Panc1 (cell line): ENCODE measurements around the gene AOAH. TPM values are rescaled to one million over a fixed set of nuclear protein-coding genes. Genes with fewer than 3 reads are reported as not detected.

Source experiments
- ATAC-seq: fragments of 200-7000 bp; cut with Tn5 transposase; 2 replicates; pipeline ENCODE4 v1.9.1; 2020; ENCODE audit warnings: mild to moderate bottlenecking, moderate library complexity
- BruUV-seq: library from RNA; stranded (reverse); fragments of 400-500 nt; replicated peaks from 2 replicates; lab custom pipeline; 2021; lab: Mats Ljungman, UMichigan
- CTCF ChIA-PET: fragments of 300-600 bp; sonication (Branson Sonifier 250); formaldehyde crosslinking; loops from one replicate; lab custom pipeline; 2022; ENCODE audit warnings: antibody characterized with exemption; lab: Charles Lee
- POLR2A ChIA-PET: fragments of 300-600 bp; sonication (Branson Sonifier 250); formaldehyde crosslinking; loops from one replicate; lab custom pipeline; 2022; ENCODE audit warnings: antibody characterized with exemption; lab: Charles Lee
- DNase-seq: peaks from one replicate; pipeline ENCODE4 v3.0.0-alpha.2; 2010; ENCODE audit warnings: low read depth, low spot score
- H3K27ac ChIP-seq: 2 replicates; pipeline ENCODE4 v1.5.1; 2011; ENCODE audit warnings: mild to moderate bottlenecking, low read length, inconsistent platforms
- H3K27me3 ChIP-seq: fragments of 200-500 bp; sonication (Bioruptor generic); 2 replicates; pipeline ENCODE4 v1.6.0; 2014; ENCODE audit warnings: low read length, inconsistent platforms; ENCODE audit not compliant: control insufficient read depth, insufficient read depth
- H3K36me3 ChIP-seq: fragments of 200-500 bp; sonication (Bioruptor generic); 2 replicates; pipeline ENCODE4 v1.5.1; 2014; ENCODE audit warnings: inconsistent platforms, mild to moderate bottlenecking, low read length, moderate library complexity; ENCODE audit not compliant: control insufficient read depth, insufficient read depth
- H3K4me1 ChIP-seq: 2 replicates; pipeline ENCODE4 v1.5.1; 2011; ENCODE audit warnings: inconsistent platforms, mild to moderate bottlenecking, low read length, moderate library complexity; ENCODE audit not compliant: control insufficient read depth, insufficient read depth
- H3K4me3 ChIP-seq, 2 experiments: 2 replicates each; pipeline ENCODE4 v1.5.1; 2011 to 2012; ENCODE audit warnings: low read depth in 2 of 2, low read length in 2 of 2, mild to moderate bottlenecking in 2 of 2, inconsistent platforms in 1 of 2, moderate library complexity in 1 of 2
- H3K9me3 ChIP-seq: fragments of 200-500 bp; sonication (Bioruptor generic); 2 replicates; pipeline ENCODE4 v1.5.1; 2014; ENCODE audit warnings: low read depth, mild to moderate bottlenecking, inconsistent platforms, low read length, moderate library complexity; ENCODE audit not compliant: control insufficient read depth, insufficient read depth
- CTCF ChIP-seq: fragments of 450-650 bp; IDR thresholded peaks from 2 replicates; pipeline ENCODE4 v1.5.1; 2017; ENCODE audit warnings: mild to moderate bottlenecking
- POLR2AphosphoS5 ChIP-seq: IDR thresholded peaks from 2 replicates; pipeline ENCODE4 v1.6.1; 2012; ENCODE audit warnings: mild to moderate bottlenecking, low read depth, low read length, moderate library complexity
- REST ChIP-seq, 2 experiments: IDR thresholded peaks; 2 replicates each; pipeline ENCODE4 v1.6.1; 2011 to 2012; ENCODE audit warnings: low read depth in 2 of 2, control low read depth in 1 of 2, low read length in 1 of 2, mild to moderate bottlenecking in 1 of 2, moderate library complexity in 1 of 2; ENCODE audit not compliant: insufficient read depth in 1 of 2
- SIN3A ChIP-seq: IDR thresholded peaks from 2 replicates; pipeline ENCODE4 v1.6.1; 2012; ENCODE audit warnings: low read depth, mild to moderate bottlenecking, low read length, moderate library complexity, borderline replicate concordance; ENCODE audit not compliant: insufficient read depth
- TCF7L2 ChIP-seq: IDR thresholded peaks from 2 replicates; pipeline ENCODE4 v1.6.1; 2011; ENCODE audit warnings: mild to moderate bottlenecking, low read depth, low read length, inconsistent platforms
- in situ Hi-C: cut with HindIII; loops from 2 replicates; pipeline ENCODE4 v1.10.0; 2016; ENCODE audit warnings: low sequenced_read_pairs, low pct_unique_long_range_greater_than_20kb
- intact Hi-C: fragments of 100-400 bp; cut with micrococcal nuclease; formaldehyde crosslinking; loops from one replicate; pipeline ENCODE4 v1.10.0; 2022; ENCODE audit not compliant: unreplicated experiment
- total RNA-seq: library from RNA; stranded (reverse); gene quantifications from one replicate; pipeline ENCODE4 v1.2.1, GENCODE V29; 2021; ENCODE audit not compliant: unreplicated experiment

The AOAH gene
- total RNA-seq, 1 experiment from 2014 or later = 0.31 TPM

GRCh38 chr7:36766451-36766850, 42.2 kb upstream of the AOAH start:
- H3K27ac ChIP-seq = no peak overlapping the region
- no peaks in the 10 kb centered on the region for H3K36me3 ChIP-seq
- H3K4me1 ChIP-seq = no peaks in the 10 kb centered on the region
- TF ChIP-seq POLR2AphosphoS5 = no peak
- no peak for TF ChIP-seq SIN3A
- no peak for TF ChIP-seq REST (IDR thresholded peaks at IDR 0.05; ENCODE audit: insufficient read depth in 1 of 2, low read depth in 2 of 2, low read length in 1 of 2)
- no peak for TF ChIP-seq CTCF
- no peak for TF ChIP-seq TCF7L2
- intact Hi-C loops (no loop called here), in situ Hi-C loops (no loop called here)
- ATAC-seq (no peak), DNase-seq (no peak)
- H3K4me3 ChIP-seq = no peak overlapping the region
- ChIA-PET CTCF (no interaction called here), POLR2A (no interaction called here)
- H3K9me3 ChIP-seq = no peaks in the 10 kb centered on the region; the same call in 1 of the 2 replicates
- no peaks in the 10 kb centered on the region for H3K27me3 ChIP-seq
- no TSS peak for BruUV-seq

- H3K4me1 ChIP-seq = no peaks in the 10 kb centered on the region
- in situ Hi-C loops = no loop called here
- no TSS peak for BruUV-seq
- H3K27me3 ChIP-seq = no peaks in the 10 kb centered on the region
- H3K36me3 ChIP-seq = no peaks in the 10 kb centered on the region
- no peak for TF ChIP-seq REST (IDR thresholded peaks at IDR 0.05; ENCODE audit: insufficient read depth in 1 of 2, low read depth in 2 of 2, low read length in 1 of 2)
- TF ChIP-seq SIN3A = no peak
- no peak for TF ChIP-seq POLR2AphosphoS5
- no peak for TF ChIP-seq TCF7L2
- TF ChIP-seq CTCF = no peak
- ChIA-PET CTCF (no interaction called here), POLR2A (interaction anchor here (0.6 to 0.7 kb wide), 2 partner anchors 37 to 60 kb away, joined by 3 to 9 read pairs; no protein-coding TSS in a partner anchor)
- no peak for DNase-seq
- H3K4me3 ChIP-seq = no peak overlapping the region
- 0 out of 2 replicates have a peak, but pooled peaks have one; percentile 48 for ATAC-seq
- H3K9me3 ChIP-seq = no peaks in the 10 kb centered on the region; the same call in 1 of the 2 replicates
- intact Hi-C loops = no loop called here
- no peak overlapping the region for H3K27ac ChIP-seq
Measured at GRCh38 chr7:36765605-36766004, 41.3 kb upstream of the AOAH start.
